Measurements from ENCODE around the gene SP9.

- TF ChIP-seq, protein P1, sequence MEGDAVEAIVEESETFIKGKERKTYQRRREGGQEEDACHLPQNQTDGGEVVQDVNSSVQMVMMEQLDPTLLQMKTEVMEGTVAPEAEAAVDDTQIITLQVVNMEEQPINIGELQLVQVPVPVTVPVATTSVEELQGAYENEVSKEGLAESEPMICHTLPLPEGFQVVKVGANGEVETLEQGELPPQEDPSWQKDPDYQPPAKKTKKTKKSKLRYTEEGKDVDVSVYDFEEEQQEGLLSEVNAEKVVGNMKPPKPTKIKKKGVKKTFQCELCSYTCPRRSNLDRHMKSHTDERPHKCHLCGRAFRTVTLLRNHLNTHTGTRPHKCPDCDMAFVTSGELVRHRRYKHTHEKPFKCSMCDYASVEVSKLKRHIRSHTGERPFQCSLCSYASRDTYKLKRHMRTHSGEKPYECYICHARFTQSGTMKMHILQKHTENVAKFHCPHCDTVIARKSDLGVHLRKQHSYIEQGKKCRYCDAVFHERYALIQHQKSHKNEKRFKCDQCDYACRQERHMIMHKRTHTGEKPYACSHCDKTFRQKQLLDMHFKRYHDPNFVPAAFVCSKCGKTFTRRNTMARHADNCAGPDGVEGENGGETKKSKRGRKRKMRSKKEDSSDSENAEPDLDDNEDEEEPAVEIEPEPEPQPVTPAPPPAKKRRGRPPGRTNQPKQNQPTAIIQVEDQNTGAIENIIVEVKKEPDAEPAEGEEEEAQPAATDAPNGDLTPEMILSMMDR (IDR thresholded peaks at IDR 0.05): no peak
- no peak for TF ChIP-seq POLR2A (IDR thresholded peaks at IDR 0.05)
These were observed 5.0 kb downstream of the SP9 start for GRCh38 chr2:174339561-174340399.
